ENCODE measurements around the gene CTH. TPM values are rescaled to one million over a fixed set of nuclear protein-coding genes. Genes with fewer than 3 reads are reported as not detected.
"Not testable (repeated sequence)": the region's sequence is repeated elsewhere in the genome, so short reads cannot be mapped to it uniquely, and the experiment has no call there.

Gene CTH
- polyA plus RNA-seq, 1 donor: 1.9 TPM

- DNase-seq (ENCODE audit: low read depth): no peak
Observed at GRCh38 chr1:70405780-70406416, 5.2 kb upstream of the CTH start.

- no peak for DNase-seq (ENCODE audit: low read depth)
Observed at GRCh38 chr1:70409136-70409535, 1.9 kb upstream of the CTH start.

GRCh38 chr1:70411360-70411844, 334 bp downstream of the CTH start:
- DNase-seq (ENCODE audit: low read depth): no peak

- no peak for DNase-seq (ENCODE audit: low read depth)
Observed at GRCh38 chr1:70415882-70416281, 4.8 kb downstream of the CTH start.

- DNase-seq (ENCODE audit: low read depth): not testable (repeated sequence)
Observed at GRCh38 chr1:70418973-70419734, 8.1 kb downstream of the CTH start.

GRCh38 chr1:70420320-70420719, 9.3 kb downstream of the CTH start:
- no peak for DNase-seq (ENCODE audit: low read depth)

GRCh38 chr1:70426154-70427131, 15.4 kb downstream of the CTH start:
- DNase-seq (ENCODE audit: low read depth): no peak

- no peak for DNase-seq (ENCODE audit: low read depth)
Observed at GRCh38 chr1:70427976-70428375, 16.9 kb downstream of the CTH start.

- DNase-seq (ENCODE audit: low read depth): no peak
Observed at GRCh38 chr1:70429219-70429618, 18.2 kb downstream of the CTH start.

- no peak for DNase-seq (ENCODE audit: low read depth)
Observed at GRCh38 chr1:70429757-70430156, 18.7 kb downstream of the CTH start.

GRCh38 chr1:70431317-70431716, 20.2 kb downstream of the CTH start:
- no peak for DNase-seq (ENCODE audit: low read depth)

GRCh38 chr1:70431874-70432273, 20.8 kb downstream of the CTH start:
- DNase-seq (ENCODE audit: low read depth): no peak

GRCh38 chr1:70434253-70434859, 23.3 kb downstream of the CTH start:
- DNase-seq (ENCODE audit: low read depth): no peak

GRCh38 chr1:70436622-70437251, 25.7 kb downstream of the CTH start:
- peak; percentile 22 for DNase-seq (ENCODE audit: low read depth)

- DNase-seq (ENCODE audit: low read depth): no peak
Observed at GRCh38 chr1:70438529-70438928, 27.5 kb downstream of the CTH start.

GRCh38 chr1:70440642-70441391, 29.7 kb downstream of the CTH start:
- DNase-seq (ENCODE audit: low read depth): no peak

GRCh38 chr1:70441392-70442035, 30.4 kb downstream of the CTH start:
- no peak for DNase-seq (ENCODE audit: low read depth)

- no peak for DNase-seq (ENCODE audit: low read depth)
Observed at GRCh38 chr1:70442490-70442889, 31.4 kb downstream of the CTH start.

GRCh38 chr1:70443739-70444138, 32.7 kb downstream of the CTH start:
- no peak for DNase-seq (ENCODE audit: low read depth)

- DNase-seq (ENCODE audit: low read depth): no peak
Observed at GRCh38 chr1:70449049-70449448, 38.0 kb downstream of the CTH start.

All from forelimb muscle (tissue), 1 donor.